Activated B cell treated with CpG ODN at 0.5 μM for 24 hours (primary cell): Measurements from ENCODE around the gene LRRN3. TPM values are rescaled to one million over a fixed set of nuclear protein-coding genes. Genes with fewer than 3 reads are reported as not detected.

ENCODE experiments used
- ATAC-seq: fragments of 200-7000 bp; cut with Tn5 transposase; one replicate; pipeline ENCODE4 v1.10.0; 2021; ENCODE audit warnings: low read depth, mild to moderate bottlenecking, moderate library complexity
- CTCF ChIA-PET: fragments of 350-600 bp; sonication (Branson Sonifier 250); formaldehyde crosslinking; loops from one replicate; lab custom pipeline; 2021; ENCODE audit warnings: antibody characterized with exemption; lab: Charles Lee
- POLR2A ChIA-PET: fragments of 350-600 bp; sonication (Branson Sonifier 250); formaldehyde crosslinking; loops from one replicate; lab custom pipeline; 2021; ENCODE audit warnings: antibody characterized with exemption; lab: Charles Lee
- DNase-seq: peaks from one replicate; pipeline ENCODE4 v3.0.0; 2022
- H3K27ac Mint-ChIP-seq: one replicate; pipeline ENCODE4 v1.8.0; 2020; ENCODE audit warnings: mixed read lengths
- H3K27me3 Mint-ChIP-seq: one replicate; pipeline ENCODE4 v1.8.0; 2021; ENCODE audit warnings: mixed read lengths
- H3K36me3 Mint-ChIP-seq: one replicate; pipeline ENCODE4 v1.8.0; 2021; ENCODE audit warnings: low read depth, mixed read lengths
- H3K4me1 Mint-ChIP-seq: one replicate; pipeline ENCODE4 v1.8.0; 2021; ENCODE audit warnings: mixed read lengths
- H3K4me3 Mint-ChIP-seq: one replicate; pipeline ENCODE4 v1.8.0; 2020; ENCODE audit warnings: mild to moderate bottlenecking, mixed read lengths
- H3K9me3 Mint-ChIP-seq: one replicate; pipeline ENCODE4 v1.8.0; 2020; ENCODE audit warnings: mixed read lengths
- intact Hi-C: fragments of 100-400 bp; cut with micrococcal nuclease; formaldehyde crosslinking; loops from one replicate; pipeline ENCODE4 v1.15.1; 2024
- total RNA-seq: library from RNA; stranded (reverse); gene quantifications from 2 replicates; pipeline ENCODE4 v1.2.3, GENCODE V29; 2022
- TF ChIP-seq, protein P1 (sequence below): fragments of 200-600 bp; IDR thresholded peaks from one replicate; pipeline ENCODE4 v1.8.0; 2022; ENCODE audit warnings: antibody characterized with exemption, mild to moderate bottlenecking

The LRRN3 gene
- total RNA-seq, 1 donor from 2014 or later, result not detected

DNA sequence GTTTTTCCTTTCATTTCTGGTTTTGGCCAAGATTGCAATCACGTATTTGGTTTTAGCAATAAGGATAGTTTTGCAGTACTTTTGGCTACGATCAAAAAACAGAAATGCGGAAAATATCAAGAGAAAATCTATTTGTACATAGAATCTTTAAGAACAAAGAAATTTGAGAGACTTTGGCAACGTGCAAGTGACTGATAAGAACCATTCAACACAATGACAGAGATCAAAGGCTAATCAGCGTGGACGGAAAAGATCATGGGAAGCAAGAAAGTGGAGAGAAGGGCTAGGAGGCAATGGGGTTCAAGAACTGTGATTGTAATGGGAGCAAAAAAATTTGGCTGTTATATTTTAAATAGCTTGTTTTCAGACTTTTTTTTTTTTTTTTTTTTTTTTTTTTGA, 16.2 kb upstream of the LRRN3 start:
- Mint-ChIP-seq H3K4me3 (no peak overlapping the region), H3K27ac (no peak overlapping the region), H3K4me1 (peaks cover 11% of the 10 kb centered on the region), H3K36me3 (no peaks in the 10 kb centered on the region), H3K9me3 (no peaks in the 10 kb centered on the region), H3K27me3 (no peaks in the 10 kb centered on the region)
- CTCF ChIA-PET, result no interaction called here
- ATAC-seq, result no peak
- DNase-seq, result no peak
- POLR2A ChIA-PET, result interaction anchor here (1.4 kb wide), 1 partner anchor 8 kb away, joined by 5 read pairs; no protein-coding TSS in a partner anchor
- TF ChIP-seq, protein P1, sequence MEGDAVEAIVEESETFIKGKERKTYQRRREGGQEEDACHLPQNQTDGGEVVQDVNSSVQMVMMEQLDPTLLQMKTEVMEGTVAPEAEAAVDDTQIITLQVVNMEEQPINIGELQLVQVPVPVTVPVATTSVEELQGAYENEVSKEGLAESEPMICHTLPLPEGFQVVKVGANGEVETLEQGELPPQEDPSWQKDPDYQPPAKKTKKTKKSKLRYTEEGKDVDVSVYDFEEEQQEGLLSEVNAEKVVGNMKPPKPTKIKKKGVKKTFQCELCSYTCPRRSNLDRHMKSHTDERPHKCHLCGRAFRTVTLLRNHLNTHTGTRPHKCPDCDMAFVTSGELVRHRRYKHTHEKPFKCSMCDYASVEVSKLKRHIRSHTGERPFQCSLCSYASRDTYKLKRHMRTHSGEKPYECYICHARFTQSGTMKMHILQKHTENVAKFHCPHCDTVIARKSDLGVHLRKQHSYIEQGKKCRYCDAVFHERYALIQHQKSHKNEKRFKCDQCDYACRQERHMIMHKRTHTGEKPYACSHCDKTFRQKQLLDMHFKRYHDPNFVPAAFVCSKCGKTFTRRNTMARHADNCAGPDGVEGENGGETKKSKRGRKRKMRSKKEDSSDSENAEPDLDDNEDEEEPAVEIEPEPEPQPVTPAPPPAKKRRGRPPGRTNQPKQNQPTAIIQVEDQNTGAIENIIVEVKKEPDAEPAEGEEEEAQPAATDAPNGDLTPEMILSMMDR, result no peak
- intact Hi-C loops, result no loop called here

DNA sequence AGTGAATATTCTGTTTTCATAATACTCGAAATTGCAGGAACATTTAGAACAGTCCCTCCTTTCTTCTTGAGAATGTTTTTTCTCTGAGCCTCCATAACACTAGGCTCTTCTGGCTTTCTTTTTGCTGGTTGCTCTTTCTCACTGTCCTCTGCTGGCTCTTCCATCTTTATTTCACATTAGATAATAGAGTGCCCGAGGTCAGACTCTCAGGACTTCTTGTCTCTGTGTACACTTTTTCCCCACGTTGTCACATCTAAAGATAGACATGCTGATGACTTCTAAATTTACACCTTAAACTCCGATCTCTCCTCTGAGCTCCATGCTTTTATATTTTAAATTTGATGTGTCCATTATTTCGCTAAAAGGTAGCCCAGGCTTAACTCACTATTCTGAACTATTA, 15.4 kb upstream of the LRRN3 start:
- intact Hi-C loops, result no loop called here
- no peak overlapping the region for H3K4me3 Mint-ChIP-seq
- no peaks in the 10 kb centered on the region for H3K27me3 Mint-ChIP-seq
- no peak for ATAC-seq
- ChIA-PET POLR2A (no interaction called here), CTCF (no interaction called here)
- no peak overlapping the region for H3K27ac Mint-ChIP-seq
- DNase-seq, result no peak
- no peaks in the 10 kb centered on the region for H3K36me3 Mint-ChIP-seq
- TF ChIP-seq, protein P1, result no peak
- H3K4me1 Mint-ChIP-seq, result peaks cover 11% of the 10 kb centered on the region
- H3K9me3 Mint-ChIP-seq, result no peaks in the 10 kb centered on the region

DNA sequence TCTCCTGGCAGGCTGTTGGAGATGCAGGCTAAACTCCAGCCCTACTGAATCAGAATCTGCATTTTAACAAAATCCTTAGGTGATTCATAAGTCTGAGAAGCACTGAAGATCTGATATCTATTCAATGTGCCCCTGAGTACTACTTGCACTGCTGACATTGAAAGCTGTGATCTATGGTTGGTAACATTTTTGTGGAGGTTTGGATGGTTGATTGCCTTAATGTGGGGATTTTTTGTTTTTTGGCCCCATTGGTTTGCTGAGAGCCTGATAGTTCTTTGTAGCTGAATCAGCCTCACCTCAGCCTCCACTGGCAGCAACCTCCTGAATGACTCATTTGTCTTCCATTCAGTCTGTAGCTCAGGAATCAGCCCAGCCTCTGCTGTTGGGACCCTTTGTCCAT, 14.7 kb upstream of the LRRN3 start:
- TF ChIP-seq, protein P1, result no peak
- intact Hi-C loops, result no loop called here
- POLR2A ChIA-PET, result no interaction called here
- H3K4me3 Mint-ChIP-seq, result no peak overlapping the region
- H3K27me3 Mint-ChIP-seq, result no peaks in the 10 kb centered on the region
- H3K27ac Mint-ChIP-seq, result no peak overlapping the region
- peaks cover 11% of the 10 kb centered on the region for H3K4me1 Mint-ChIP-seq
- H3K36me3 Mint-ChIP-seq, result no peaks in the 10 kb centered on the region
- DNase-seq, result no peak
- no peaks in the 10 kb centered on the region for H3K9me3 Mint-ChIP-seq
- no peak for ATAC-seq
- CTCF ChIA-PET, result no interaction called here

DNA sequence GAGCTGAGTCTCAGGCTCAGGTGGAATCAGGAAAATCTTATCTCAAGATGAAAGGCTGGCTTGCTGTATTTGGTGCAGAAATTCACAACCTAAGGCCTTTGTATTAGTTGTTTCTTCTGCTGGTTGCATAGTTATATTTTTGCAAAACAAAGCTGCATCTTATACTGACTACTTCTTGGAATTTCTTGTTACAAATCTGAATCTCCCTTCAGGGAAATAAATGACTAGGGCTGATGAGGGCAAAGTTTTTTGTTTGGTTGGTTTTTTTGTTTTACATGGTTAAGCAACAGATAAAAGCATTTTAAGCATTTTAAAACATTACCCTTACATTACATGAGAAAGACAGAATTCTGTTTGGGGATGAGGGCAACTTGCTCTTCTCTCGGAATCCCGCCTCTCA, 13.9 kb upstream of the LRRN3 start:
- DNase-seq (no peak), ATAC-seq (no peak)
- no peak overlapping the region for H3K4me3 Mint-ChIP-seq
- ChIA-PET CTCF (no interaction called here), POLR2A (no interaction called here)
- no peak overlapping the region for H3K27ac Mint-ChIP-seq
- peaks cover 19% of the 10 kb centered on the region for H3K4me1 Mint-ChIP-seq
- H3K27me3 Mint-ChIP-seq, result no peaks in the 10 kb centered on the region
- no peaks in the 10 kb centered on the region for H3K9me3 Mint-ChIP-seq
- H3K36me3 Mint-ChIP-seq, result no peaks in the 10 kb centered on the region
- intact Hi-C loops, result no loop called here
- TF ChIP-seq, protein P1, result no peak

DNA sequence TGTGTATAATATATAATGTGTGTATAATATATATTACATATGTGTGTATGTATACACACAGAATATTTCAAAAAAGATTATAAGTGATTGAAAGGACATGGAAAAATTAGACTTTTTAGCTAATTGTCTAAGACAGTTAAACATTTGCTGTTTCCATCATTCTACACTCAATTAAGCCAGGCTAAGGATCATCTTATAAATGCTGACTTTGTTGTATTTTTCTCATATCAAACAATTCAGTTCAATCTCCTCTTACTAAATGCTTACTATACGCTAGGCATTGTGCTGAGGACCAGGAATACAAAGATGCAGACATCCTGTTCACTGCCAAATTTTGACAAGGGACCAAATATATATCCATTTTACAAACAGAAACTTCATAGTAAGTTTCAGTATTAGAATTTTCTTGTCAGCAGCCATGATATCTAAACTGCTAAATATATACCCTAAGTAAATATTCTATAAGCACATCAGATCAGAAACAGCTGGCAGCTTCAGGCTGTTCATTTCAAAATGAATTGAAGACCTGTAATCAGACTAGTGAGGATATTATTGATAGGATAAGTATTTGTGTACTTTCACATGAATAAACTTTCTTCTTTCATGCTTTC, 10.3 kb upstream of the LRRN3 start:
- POLR2A ChIA-PET, result no interaction called here
- peaks cover 2% of the 10 kb centered on the region for H3K9me3 Mint-ChIP-seq
- CTCF ChIA-PET, result no interaction called here
- TF ChIP-seq, protein P1, result no peak
- no peaks in the 10 kb centered on the region for H3K36me3 Mint-ChIP-seq
- intact Hi-C loops, result loop anchor here (1.0 to 5.0 kb wide), 3 partner anchors 8 to 1712 kb away; partner anchors contain the start of gene TMEM168
- no peak for ATAC-seq
- H3K4me1 Mint-ChIP-seq, result peaks cover 43% of the 10 kb centered on the region
- no peak overlapping the region for H3K4me3 Mint-ChIP-seq
- no peak for DNase-seq
- H3K27ac Mint-ChIP-seq, result no peak overlapping the region
- no peaks in the 10 kb centered on the region for H3K27me3 Mint-ChIP-seq
